ENCODE data around the gene VWF.

VWF gene

GRCh38 chr12:6116471-6117021, 7.9 kb downstream of the VWF start:
- TF ChIP-seq CTCF (conservative IDR thresholded peaks at IDR 0.05; ENCODE audit: low read depth): no peak
- ChIA-PET POLR2A (ENCODE audit: low non-redundant PET) (no interaction called here), CTCF (no interaction called here)
- no peak for DNase-seq (ENCODE audit: low spot score)
- H3K27ac ChIP-seq: no peak overlapping the region

DNA sequence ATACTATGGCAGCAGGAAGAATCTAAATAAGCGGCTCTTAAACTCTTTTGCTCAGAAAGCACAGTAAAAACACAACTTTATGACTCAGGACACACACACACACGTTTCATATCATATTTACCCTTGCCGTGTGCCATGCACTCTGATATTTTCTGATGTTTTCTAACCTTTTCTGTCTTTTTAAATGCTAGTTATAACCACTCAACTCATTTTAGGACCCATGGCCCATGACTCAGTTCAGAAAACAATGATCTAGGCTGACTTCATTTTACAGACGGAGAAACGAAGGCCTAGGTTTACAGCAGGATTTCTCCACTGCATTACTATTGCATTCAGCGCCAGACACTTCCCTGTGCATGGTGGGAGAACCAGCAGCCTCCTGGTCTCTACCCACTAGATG, 9.1 kb downstream of the VWF start:
- CTCF ChIA-PET: no interaction called here

GRCh38 chr12:6114476-6114870, 10.0 kb downstream of the VWF start:
- ChIA-PET POLR2A (ENCODE audit: low non-redundant PET) (no interaction called here), CTCF (interaction anchor here (1.0 kb wide), 1 partner anchor 9 kb away, joined by 4 read pairs; no protein-coding TSS in a partner anchor)
- H3K27ac ChIP-seq: no peak overlapping the region
- DNase-seq (ENCODE audit: low spot score): no peak
- TF ChIP-seq CTCF (conservative IDR thresholded peaks at IDR 0.05; ENCODE audit: low read depth): no peak

More for the DNA sequence above, 9.1 kb downstream of the VWF start:
- H3K27ac ChIP-seq: no peak overlapping the region
- POLR2A ChIA-PET (ENCODE audit: low non-redundant PET): no interaction called here
- no peak for DNase-seq (ENCODE audit: low spot score)
- no peak for TF ChIP-seq CTCF (conservative IDR thresholded peaks at IDR 0.05; ENCODE audit: low read depth)

DNA sequence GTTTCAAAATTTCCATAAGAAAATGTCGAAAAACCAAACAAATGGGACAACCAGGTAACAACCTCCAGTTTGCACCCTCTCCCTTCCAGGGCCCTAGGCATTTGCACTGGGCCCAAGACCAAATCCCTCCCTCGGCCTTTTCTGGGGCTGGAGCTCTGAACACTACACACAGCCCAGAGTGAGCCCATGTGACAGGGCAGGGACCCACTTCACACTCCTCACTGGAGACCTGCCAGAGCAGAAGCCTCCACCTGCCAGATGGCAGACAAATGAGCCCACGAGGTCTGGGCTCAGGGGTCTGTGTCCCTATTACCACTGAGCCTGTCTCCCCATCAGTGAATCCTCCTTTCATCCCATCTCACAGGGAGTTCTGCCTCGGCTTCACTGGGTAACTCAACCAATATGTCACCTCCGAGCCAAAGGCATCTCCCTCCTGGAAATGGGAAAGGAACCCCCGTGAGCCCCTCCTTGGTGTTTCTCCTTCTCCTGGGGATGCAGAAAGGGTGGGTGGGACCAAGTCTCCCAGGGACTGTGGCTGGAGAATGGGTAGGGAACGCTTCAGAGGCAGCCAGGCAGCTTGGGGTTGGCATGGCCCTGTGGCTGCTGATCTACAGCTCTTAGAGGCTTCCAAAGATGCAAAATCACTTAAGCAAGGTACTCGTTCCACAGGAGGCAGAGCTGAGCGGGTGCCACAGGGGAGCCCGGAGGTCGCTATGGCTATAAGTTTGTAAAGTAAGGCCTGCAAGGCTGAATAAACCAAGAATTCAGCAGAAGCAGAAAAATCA, 10.6 kb downstream of the VWF start:
- POLR2A ChIA-PET (ENCODE audit: low non-redundant PET): no interaction called here
- TF ChIP-seq CTCF (conservative IDR thresholded peaks at IDR 0.05; ENCODE audit: low read depth): no peak
- no peak for DNase-seq (ENCODE audit: low spot score)
- H3K27ac ChIP-seq: no peak overlapping the region
- CTCF ChIA-PET: interaction anchor here (1.0 kb wide), 1 partner anchor 10 kb away, joined by 4 read pairs; no protein-coding TSS in a partner anchor

DNA sequence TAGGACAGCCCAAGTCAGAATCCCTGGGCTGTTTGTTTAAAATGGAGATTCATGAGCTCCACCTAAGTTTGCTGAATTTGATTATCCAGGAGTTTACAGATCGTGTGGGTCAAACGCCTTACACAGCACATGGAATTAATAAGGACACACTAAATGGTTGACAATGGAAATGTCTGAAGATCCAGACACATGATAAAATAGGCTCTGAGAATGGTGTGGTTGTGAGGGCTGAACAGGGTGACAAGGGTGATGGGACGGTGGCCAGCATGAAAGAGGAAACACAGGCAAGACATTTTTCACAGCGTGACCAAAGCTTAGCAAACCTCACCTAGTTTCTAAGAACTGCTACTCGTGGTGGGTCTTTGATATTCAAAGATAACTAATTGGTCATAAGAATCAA, 12.5 kb downstream of the VWF start:
- H3K27ac ChIP-seq: no peak overlapping the region
- DNase-seq (ENCODE audit: low spot score): no peak
- ChIA-PET CTCF (interaction anchor here (1.1 kb wide), 1 partner anchor 167 kb away, joined by 5 read pairs; no protein-coding TSS in a partner anchor), POLR2A (ENCODE audit: low non-redundant PET) (no interaction called here)
- TF ChIP-seq CTCF (conservative IDR thresholded peaks at IDR 0.05; ENCODE audit: low read depth): no peak

GRCh38 chr12:6110006-6110405, 14.5 kb downstream of the VWF start:
- ChIA-PET POLR2A (ENCODE audit: low non-redundant PET) (no interaction called here), CTCF (interaction anchor here (0.7 kb wide), 1 partner anchor 16 kb away, joined by 3 read pairs; no protein-coding TSS in a partner anchor)

More at GRCh38 chr12:6110006-6110405, 14.5 kb downstream of the VWF start:
- DNase-seq (ENCODE audit: low spot score): no peak
- TF ChIP-seq CTCF (conservative IDR thresholded peaks at IDR 0.05; ENCODE audit: low read depth): no peak
- no peak overlapping the region for H3K27ac ChIP-seq

Measured in RWPE1 (cell line).